ENCODE results near the gene TNFRSF18. TPM values are rescaled to one million over a fixed set of nuclear protein-coding genes. Genes with fewer than 3 reads are reported as not detected.

Gene TNFRSF18
- polyA plus RNA-seq, 1 donor (not counting 4 experiments of a cell fraction or from before 2014, with no cell fraction given) = 0.21 TPM

GRCh38 chr1:1157914-1158710 lies 48.3 kb downstream of the TNFRSF18 start:
- peak overlapping the region; percentile 93 for H3K4me2 ChIP-seq (ENCODE audit: control insufficient read depth, extremely low read depth, insufficient read depth, low read depth, low read length)
- no peaks in the 10 kb centered on the region for H3K27me3 ChIP-seq (ENCODE audit: control insufficient read depth, extremely low read depth, insufficient read depth, low read length)
- H3K9me3 ChIP-seq (ENCODE audit: control insufficient read depth, low read depth, low read length) = no peaks in the 10 kb centered on the region
- peaks cover under 1% of the 10 kb centered on the region for H3K79me2 ChIP-seq (ENCODE audit: control insufficient read depth, insufficient read depth, low read length)
- no peaks in the 10 kb centered on the region for H3K36me3 ChIP-seq (ENCODE audit: control insufficient read depth in 2 of 2, extremely low read depth in 1 of 2, insufficient read depth in 2 of 2, low read length in 2 of 2)
- H3K9ac ChIP-seq (ENCODE audit: control insufficient read depth, extremely low read depth, insufficient read depth, low read length) = peak overlapping the region; percentile 85
- FAIRE-seq (no peak), DNase-seq (ENCODE audit: low read depth, low spot score) (no peak)
- no peak for TF ChIP-seq EZH2 (IDR thresholded peaks at IDR 0.05; ENCODE audit: low read length)
- no peak for TF ChIP-seq CTCF (optimal IDR thresholded peaks at IDR 0.05 in 1 of 3, IDR thresholded peaks at IDR 0.05 in 1 of 3, conservative IDR thresholded peaks at IDR 0.05 in 1 of 3; ENCODE audit: extremely low read depth in 1 of 3, insufficient read depth in 2 of 3, low read length in 3 of 3)
- dilution Hi-C loops (cut with MboI; ENCODE audit: extremely low pct_ligation_motif_present, low sequenced_read_pairs) = no loop called here
- peak overlapping the region; percentile 73 for H2AFZ ChIP-seq (ENCODE audit: control insufficient read depth, low read length)
- peak overlapping the region; percentile 74 for H3K27ac ChIP-seq (ENCODE audit: control insufficient read depth, insufficient read depth, low read length)
- no peaks in the 10 kb centered on the region for H3K9me1 ChIP-seq (ENCODE audit: control insufficient read depth, extremely low read depth, insufficient read depth, low read length)
- H4K20me1 ChIP-seq (ENCODE audit: control insufficient read depth, extremely low read depth, insufficient read depth, low read length) = no peaks in the 10 kb centered on the region
- peaks cover 12% of the 10 kb centered on the region for H3K4me1 ChIP-seq (ENCODE audit: control insufficient read depth, extremely low read depth, insufficient read depth, low read length)
- peak overlapping the region; percentile 39 to 76 (median 74) for H3K4me3 ChIP-seq (ENCODE audit: control insufficient read depth in 2 of 3, extremely low read depth in 1 of 3, insufficient read depth in 2 of 3, low read depth in 1 of 3, low read length in 3 of 3)

GRCh38 chr1:1157426-1157913 lies 48.9 kb downstream of the TNFRSF18 start:
- peak; percentile 70 for DNase-seq (ENCODE audit: low read depth, low spot score)
- H3K36me3 ChIP-seq (ENCODE audit: control insufficient read depth in 2 of 2, extremely low read depth in 1 of 2, insufficient read depth in 2 of 2, low read length in 2 of 2) = no peaks in the 10 kb centered on the region
- peak overlapping the region; percentile 74 for H3K27ac ChIP-seq (ENCODE audit: control insufficient read depth, insufficient read depth, low read length)
- peaks cover 12% of the 10 kb centered on the region for H3K4me1 ChIP-seq (ENCODE audit: control insufficient read depth, extremely low read depth, insufficient read depth, low read length)
- H4K20me1 ChIP-seq (ENCODE audit: control insufficient read depth, extremely low read depth, insufficient read depth, low read length) = no peaks in the 10 kb centered on the region
- no peaks in the 10 kb centered on the region for H3K79me2 ChIP-seq (ENCODE audit: control insufficient read depth, insufficient read depth, low read length)
- FAIRE-seq = peak; percentile 48
- H3K4me3 ChIP-seq (ENCODE audit: control insufficient read depth in 2 of 3, extremely low read depth in 1 of 3, insufficient read depth in 2 of 3, low read depth in 1 of 3, low read length in 3 of 3) = peak overlapping the region; percentile 39 to 76 (median 74)
- peak overlapping the region; percentile 85 for H3K9ac ChIP-seq (ENCODE audit: control insufficient read depth, extremely low read depth, insufficient read depth, low read length)
- TF ChIP-seq EZH2 (IDR thresholded peaks at IDR 0.05; ENCODE audit: low read length) (no peak), CTCF (optimal IDR thresholded peaks at IDR 0.05 in 1 of 3, IDR thresholded peaks at IDR 0.05 in 1 of 3, conservative IDR thresholded peaks at IDR 0.05 in 1 of 3; ENCODE audit: extremely low read depth in 1 of 3, insufficient read depth in 2 of 3, low read length in 3 of 3) (no peak)
- dilution Hi-C loops (cut with MboI; ENCODE audit: extremely low pct_ligation_motif_present, low sequenced_read_pairs) = no loop called here
- no peaks in the 10 kb centered on the region for H3K9me3 ChIP-seq (ENCODE audit: control insufficient read depth, low read depth, low read length)
- H3K27me3 ChIP-seq (ENCODE audit: control insufficient read depth, extremely low read depth, insufficient read depth, low read length) = no peaks in the 10 kb centered on the region
- H3K9me1 ChIP-seq (ENCODE audit: control insufficient read depth, extremely low read depth, insufficient read depth, low read length) = no peaks in the 10 kb centered on the region
- peak overlapping the region; percentile 73 for H2AFZ ChIP-seq (ENCODE audit: control insufficient read depth, low read length)
- H3K4me2 ChIP-seq (ENCODE audit: control insufficient read depth, extremely low read depth, insufficient read depth, low read depth, low read length) = peak overlapping the region; percentile 93

All from keratinocyte (primary cell).